Fibroblast of pulmonary artery (primary cell): ENCODE data around the gene SLC11A1.

Source experiments
- DNase-seq: peaks from one replicate; pipeline ENCODE4 v3.0.0-alpha.2; 2010; ENCODE audit warnings: low read depth
- H3K4me3 ChIP-seq: replicated peaks from 2 replicates; pipeline ENCODE4 v1.5.1; 2011; ENCODE audit warnings: low read depth, mild to moderate bottlenecking, control low read depth, low read length, moderate library complexity
- CTCF ChIP-seq: IDR thresholded peaks from 2 replicates; pipeline ENCODE4 v1.5.1; 2011; ENCODE audit warnings: mild to moderate bottlenecking, control low read depth, low read length, inconsistent platforms; ENCODE audit errors: missing control alignments

SLC11A1 gene

GRCh38 chr2:218425531-218425930 lies 43.5 kb downstream of the SLC11A1 start:
- no peak overlapping the region for H3K4me3 ChIP-seq
- no peak for DNase-seq
- TF ChIP-seq CTCF: no peak

- no peak overlapping the region for H3K4me3 ChIP-seq
- no peak for TF ChIP-seq CTCF
Measured at GRCh38 chr2:218427741-218428140, 45.7 kb downstream of the SLC11A1 start.

GRCh38 chr2:218428846-218429558 lies 46.9 kb downstream of the SLC11A1 start:
- no peak for TF ChIP-seq CTCF
- no peak for DNase-seq
- no peak overlapping the region for H3K4me3 ChIP-seq

More at GRCh38 chr2:218427741-218428140, 45.7 kb downstream of the SLC11A1 start:
- no peak for DNase-seq

- no peak overlapping the region for H3K4me3 ChIP-seq
- no peak for DNase-seq
- no peak for TF ChIP-seq CTCF
Measured at GRCh38 chr2:218429911-218430692, 48.0 kb downstream of the SLC11A1 start.

GRCh38 chr2:218430721-218431120 lies 48.6 kb downstream of the SLC11A1 start:
- TF ChIP-seq CTCF: no peak
- H3K4me3 ChIP-seq: no peak overlapping the region

GRCh38 chr2:218431878-218432277 lies 49.8 kb downstream of the SLC11A1 start:
- TF ChIP-seq CTCF: no peak
- no peak overlapping the region for H3K4me3 ChIP-seq
- DNase-seq: no peak

More at GRCh38 chr2:218430721-218431120, 48.6 kb downstream of the SLC11A1 start:
- no peak for DNase-seq
